ENCODE results near the gene OPTN. TPM values are rescaled to one million over a fixed set of nuclear protein-coding genes. Genes with fewer than 3 reads are reported as not detected.
A peak's percentile ranks its signal among the peaks of the same experiment; 100 is the strongest.

OPTN gene
- total and polyA plus RNA-seq, 10 of the 15 experiments (the other 5 are each of a cell fraction or from before 2014, with no cell fraction given): 15.2 to 42.4 (median 25.5) TPM

DNA sequence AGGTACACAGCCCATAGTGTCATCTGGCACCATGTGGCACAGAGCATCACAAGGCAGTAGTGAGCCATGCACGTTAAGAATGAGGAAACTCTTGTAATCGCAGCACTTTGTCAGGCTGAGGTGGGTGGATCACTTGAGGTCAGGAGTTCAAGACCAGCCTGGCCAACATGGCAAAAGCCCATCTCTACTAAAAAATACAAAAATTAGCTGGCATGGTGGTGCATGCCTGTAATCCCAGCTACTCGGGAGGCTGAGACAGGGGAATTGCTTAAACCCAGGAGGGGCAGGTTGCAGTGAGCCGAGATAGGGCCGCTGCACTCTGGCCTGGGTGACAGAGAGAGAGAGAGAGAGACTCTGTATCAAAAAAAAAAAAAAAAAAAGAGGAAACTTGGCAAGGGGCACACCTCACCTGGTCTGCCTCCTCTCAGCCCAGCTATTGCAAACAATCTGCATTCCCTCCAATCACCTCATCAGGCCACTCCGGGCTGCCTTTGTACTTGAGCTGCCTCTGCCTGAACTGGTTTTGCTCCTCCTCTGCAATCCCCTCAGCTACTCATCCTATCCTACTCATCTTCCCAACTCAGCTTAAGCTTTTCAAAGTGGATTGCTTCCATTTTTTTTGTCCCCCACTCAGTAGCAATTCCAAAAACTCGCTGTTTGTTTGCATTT lies 46.0 kb upstream of the OPTN start:
- intact Hi-C loops (cut with micrococcal nuclease; ENCODE audit: unreplicated experiment) (no loop called here), in situ Hi-C loops (cut with MboI) (no loop called here)
- WGBS (ENCODE audit: insufficient coverage, insufficient replicate concordance, low lambda C conversion rate, missing lambda C conversion rate): 47% methylated on average over 7 of the region's 7 CpGs
- no peak overlapping the region for H3K4me2 ChIP-seq (ENCODE audit: control insufficient read depth, insufficient read depth)
- ATAC-seq (no peak), DNase-seq (ENCODE audit: low read depth, low spot score) (no peak), FAIRE-seq (no peak)
- no peaks in the 10 kb centered on the region for H3K4me1 ChIP-seq (ENCODE audit: control insufficient read depth, insufficient read depth, low read length)
- RAD21 ChIA-PET (ENCODE audit: unreplicated experiment): no interaction called here
- H3K79me2 ChIP-seq (ENCODE audit: control insufficient read depth, insufficient read depth, low read length): no peaks in the 10 kb centered on the region
- no peak overlapping the region for H2AFZ ChIP-seq (ENCODE audit: control insufficient read depth, low read depth, low read length)
- TF ChIP-seq FOXK2 (IDR thresholded peaks at IDR 0.05) (no peak), TCF7 (IDR thresholded peaks at IDR 0.05; ENCODE audit: borderline replicate concordance) (no peak), BHLHE40 (IDR thresholded peaks at IDR 0.05; ENCODE audit: borderline replicate concordance in 1 of 2, low read depth in 2 of 2, low read length in 1 of 2) (no peak), RELA (IDR thresholded peaks at IDR 0.05; ENCODE audit: borderline replicate concordance, partially characterized antibody) (no peak), ATF7 (IDR thresholded peaks at IDR 0.05; ENCODE audit: low read depth) (no peak)
- SMC1A ChIA-PET (ENCODE audit: uncharacterized antibody, unreplicated experiment): interaction anchor here (0.6 kb wide), 1 partner anchor 639 kb away, joined by 3 read pairs; no protein-coding TSS in a partner anchor
- no TSS peak for BruUV-seq (replicated peaks)
- CTCF ChIA-PET: interaction anchor here (0.6 kb wide), 1 partner anchor 286 kb away, joined by 3 read pairs; no protein-coding TSS in a partner anchor
- no peaks in the 10 kb centered on the region for H3K9me3 ChIP-seq (replicated peaks; ENCODE audit: control insufficient read depth, insufficient read depth, low read length)
- no peak overlapping the region for H3K27ac ChIP-seq (ENCODE audit: control insufficient read depth, insufficient read depth)
- H4K20me1 ChIP-seq (ENCODE audit: control insufficient read depth, insufficient read depth): no peaks in the 10 kb centered on the region
- no peaks in the 10 kb centered on the region for H3K36me3 ChIP-seq (ENCODE audit: control insufficient read depth in 2 of 2, insufficient read depth in 2 of 2, low read length in 1 of 2)
- POLR2A ChIA-PET: no interaction called here
- H3K9ac ChIP-seq (ENCODE audit: control insufficient read depth, insufficient read depth, low read length): no peak overlapping the region
- H3K27me3 ChIP-seq (replicated peaks in 1 of 2; ENCODE audit: control insufficient read depth in 2 of 2, insufficient read depth in 2 of 2, low read length in 1 of 2): no peaks in the 10 kb centered on the region
- no peak overlapping the region for H3K4me3 ChIP-seq

DNA sequence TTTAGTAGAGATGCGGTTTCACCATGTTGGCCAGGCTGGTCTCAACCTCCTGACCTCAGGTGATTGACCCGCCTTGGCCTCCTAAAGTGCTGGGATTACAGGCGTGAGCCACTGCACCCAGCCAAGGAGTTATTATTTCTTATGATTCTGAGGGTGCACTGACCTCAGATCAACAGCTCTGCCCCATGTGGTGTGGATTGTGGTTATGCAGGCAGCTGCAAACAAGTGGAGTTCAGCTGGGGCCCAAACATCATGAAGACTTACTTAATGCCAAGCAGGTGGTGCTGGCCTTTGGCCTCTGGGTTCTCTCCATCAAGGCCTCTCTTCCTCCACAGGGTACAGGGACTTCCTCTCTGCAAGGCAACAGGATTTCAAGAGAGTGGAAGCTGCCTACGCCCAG lies 45.1 kb upstream of the OPTN start:
- no peaks in the 10 kb centered on the region; a peak in 1 of 4 replicates for H3K27me3 ChIP-seq (replicated peaks in 1 of 2; ENCODE audit: control insufficient read depth in 2 of 2, insufficient read depth in 2 of 2, low read length in 1 of 2)
- WGBS (ENCODE audit: insufficient coverage, insufficient replicate concordance, low lambda C conversion rate, missing lambda C conversion rate): 20% methylated on average over 4 of the region's 4 CpGs
- H3K4me1 ChIP-seq (ENCODE audit: control insufficient read depth, insufficient read depth, low read length): no peaks in the 10 kb centered on the region
- in situ Hi-C loops (cut with MboI) (no loop called here), intact Hi-C loops (cut with micrococcal nuclease; ENCODE audit: unreplicated experiment) (no loop called here)
- ChIA-PET RAD21 (ENCODE audit: unreplicated experiment) (no interaction called here), POLR2A (no interaction called here), SMC1A (ENCODE audit: uncharacterized antibody, unreplicated experiment) (no interaction called here), CTCF (no interaction called here)
- no peaks in the 10 kb centered on the region for H4K20me1 ChIP-seq (ENCODE audit: control insufficient read depth, insufficient read depth)
- H3K9ac ChIP-seq (ENCODE audit: control insufficient read depth, insufficient read depth, low read length): no peak overlapping the region
- H3K4me2 ChIP-seq (ENCODE audit: control insufficient read depth, insufficient read depth): no peak overlapping the region
- H2AFZ ChIP-seq (ENCODE audit: control insufficient read depth, low read depth, low read length): no peak overlapping the region
- H3K27ac ChIP-seq (ENCODE audit: control insufficient read depth, insufficient read depth): no peak overlapping the region
- peak; percentile 33; the same call in 1 of the 3 replicates for ATAC-seq
- H3K4me3 ChIP-seq: no peak overlapping the region
- DNase-seq (ENCODE audit: low read depth, low spot score): no peak
- no peak for FAIRE-seq
- no TSS peak for BruUV-seq (replicated peaks)
- TF ChIP-seq NR2F1 (conservative IDR thresholded peaks at IDR 0.05) (peak; percentile 53), CREB1 (IDR thresholded peaks at IDR 0.05; ENCODE audit: low read depth) (no peak)
- no peaks in the 10 kb centered on the region for H3K36me3 ChIP-seq (ENCODE audit: control insufficient read depth in 2 of 2, insufficient read depth in 2 of 2, low read length in 1 of 2)
- no peaks in the 10 kb centered on the region for H3K79me2 ChIP-seq (ENCODE audit: control insufficient read depth, insufficient read depth, low read length)
- H3K9me3 ChIP-seq (replicated peaks; ENCODE audit: control insufficient read depth, insufficient read depth, low read length): no peaks in the 10 kb centered on the region
